Right lobe of liver (tissue), 4 donors: ENCODE measurements around the gene PCP4.

Experiments
- POLR2A ChIP-seq: fragments of 450-650 bp; IDR thresholded peaks from one replicate; pipeline ENCODE4 v1.6.1; 2017; ENCODE audit warnings: antibody characterized with exemption, mild to moderate bottlenecking
- TF ChIP-seq, protein P1 (sequence below), 4 donors: fragments of 200-600 bp in 3 of 4; fragments of 450-650 bp in 1 of 4; IDR thresholded peaks; one replicate each; pipeline versions ENCODE4 v1.5.1 to v1.8.0; 2016 to 2022; ENCODE audit warnings: antibody characterized with exemption in 4 of 4, mild to moderate bottlenecking in 2 of 4
- donor health status: DM: no; HTN: no; CAD: no.
- donor health status: DM: no; HTN: no; CAD: no.
- donor health status: DM: no; HTN: yes; CAD: no.

DNA sequence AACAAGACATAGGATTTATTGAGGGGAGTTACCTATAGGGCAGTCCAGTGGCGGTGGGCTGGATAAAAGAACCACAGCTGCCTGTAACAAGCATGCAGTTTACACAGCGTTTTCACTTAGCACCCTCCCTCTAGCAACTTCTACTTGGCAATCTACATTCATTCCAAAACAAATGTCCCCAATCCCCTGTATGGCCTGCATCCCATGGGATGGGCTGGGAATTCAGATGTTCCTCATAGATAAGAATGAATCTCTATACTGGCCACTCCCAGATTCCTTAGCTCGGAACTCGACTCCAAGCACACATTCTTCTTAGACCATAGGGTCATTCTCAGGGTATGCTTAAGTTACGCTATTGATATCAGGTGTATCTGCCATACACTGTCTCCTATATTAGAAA is 33.3 kb downstream of the PCP4 start:
- TF ChIP-seq POLR2A: no peak
- TF ChIP-seq, protein P1, sequence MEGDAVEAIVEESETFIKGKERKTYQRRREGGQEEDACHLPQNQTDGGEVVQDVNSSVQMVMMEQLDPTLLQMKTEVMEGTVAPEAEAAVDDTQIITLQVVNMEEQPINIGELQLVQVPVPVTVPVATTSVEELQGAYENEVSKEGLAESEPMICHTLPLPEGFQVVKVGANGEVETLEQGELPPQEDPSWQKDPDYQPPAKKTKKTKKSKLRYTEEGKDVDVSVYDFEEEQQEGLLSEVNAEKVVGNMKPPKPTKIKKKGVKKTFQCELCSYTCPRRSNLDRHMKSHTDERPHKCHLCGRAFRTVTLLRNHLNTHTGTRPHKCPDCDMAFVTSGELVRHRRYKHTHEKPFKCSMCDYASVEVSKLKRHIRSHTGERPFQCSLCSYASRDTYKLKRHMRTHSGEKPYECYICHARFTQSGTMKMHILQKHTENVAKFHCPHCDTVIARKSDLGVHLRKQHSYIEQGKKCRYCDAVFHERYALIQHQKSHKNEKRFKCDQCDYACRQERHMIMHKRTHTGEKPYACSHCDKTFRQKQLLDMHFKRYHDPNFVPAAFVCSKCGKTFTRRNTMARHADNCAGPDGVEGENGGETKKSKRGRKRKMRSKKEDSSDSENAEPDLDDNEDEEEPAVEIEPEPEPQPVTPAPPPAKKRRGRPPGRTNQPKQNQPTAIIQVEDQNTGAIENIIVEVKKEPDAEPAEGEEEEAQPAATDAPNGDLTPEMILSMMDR (IDR thresholded peaks at IDR 0.05): no peak
